ENCODE data around the gene IKZF5.
A peak's percentile ranks its signal among the peaks of the same experiment; 100 is the strongest.

IKZF5 gene

GRCh38 chr10:122980209-122981065, 28.2 kb downstream of the IKZF5 start, which contains the start of gene PSTK:
Gene PSTK, plus strand, starts transcription at chr10:122980401. Its CDS starts 79 bp downstream, at chr10:122980480.
- DNase-seq (ENCODE audit: low read depth in 2 of 2): peak; percentile 69 to 74

DNA sequence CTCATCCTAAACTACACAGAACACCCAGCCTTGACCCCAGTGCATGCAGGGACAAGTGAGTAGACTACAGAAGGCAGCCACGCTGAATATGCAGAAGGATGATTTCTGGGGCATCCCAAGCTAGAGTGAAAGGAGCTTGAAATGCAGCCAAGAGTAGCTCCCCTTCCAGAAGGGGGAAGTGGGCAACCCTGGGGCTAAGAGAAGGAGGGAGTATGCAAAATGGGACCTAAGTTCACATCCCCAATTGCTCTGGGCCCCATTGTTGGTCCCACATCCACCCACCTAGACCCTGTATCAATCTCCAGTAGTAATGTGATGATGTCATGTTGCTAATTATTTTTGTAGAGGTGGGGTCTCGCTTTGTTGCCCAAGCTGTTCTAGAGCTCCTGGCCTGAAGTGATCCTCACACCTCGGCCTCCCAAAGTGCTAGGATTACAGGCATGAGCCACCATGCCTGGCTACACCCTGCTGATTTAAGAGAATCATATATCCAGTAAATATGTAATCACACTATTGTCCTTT, 34.0 kb downstream of the IKZF5 start:
- DNase-seq (ENCODE audit: low read depth in 2 of 2): no peak

DNA sequence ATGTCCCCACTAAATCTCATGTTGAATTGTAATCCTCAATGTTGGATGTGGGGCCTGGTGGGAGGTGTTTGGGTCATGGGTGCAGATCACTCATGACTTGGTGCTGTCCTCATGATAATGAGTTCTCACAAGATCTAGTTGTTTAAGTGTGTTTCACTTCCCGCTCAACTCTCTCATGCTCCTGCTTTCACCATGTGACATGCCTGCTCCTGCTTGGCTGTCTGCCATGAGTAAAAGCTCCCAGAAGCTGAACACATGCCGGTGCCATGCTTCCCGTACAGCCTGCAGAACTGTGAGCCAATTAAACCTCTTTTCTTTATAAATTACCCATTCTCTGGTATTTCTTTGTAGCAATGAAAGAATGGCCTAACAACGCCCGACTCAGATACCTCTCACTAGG, 34.6 kb downstream of the IKZF5 start:
- no peak for DNase-seq (ENCODE audit: low read depth in 2 of 2)

GRCh38 chr10:122968698-122969097, 39.9 kb downstream of the IKZF5 start:
- DNase-seq (ENCODE audit: low read depth in 2 of 2): no peak

- DNase-seq (ENCODE audit: low read depth in 2 of 2): no peak
Observed at GRCh38 chr10:122966879-122967278, 41.7 kb downstream of the IKZF5 start.

- DNase-seq (ENCODE audit: low read depth in 2 of 2): no peak
Observed at GRCh38 chr10:122962405-122962804, 46.2 kb downstream of the IKZF5 start.

GRCh38 chr10:122957474-122957873, 51.1 kb downstream of the IKZF5 start:
- no peak for DNase-seq (ENCODE audit: low read depth in 2 of 2)

DNA sequence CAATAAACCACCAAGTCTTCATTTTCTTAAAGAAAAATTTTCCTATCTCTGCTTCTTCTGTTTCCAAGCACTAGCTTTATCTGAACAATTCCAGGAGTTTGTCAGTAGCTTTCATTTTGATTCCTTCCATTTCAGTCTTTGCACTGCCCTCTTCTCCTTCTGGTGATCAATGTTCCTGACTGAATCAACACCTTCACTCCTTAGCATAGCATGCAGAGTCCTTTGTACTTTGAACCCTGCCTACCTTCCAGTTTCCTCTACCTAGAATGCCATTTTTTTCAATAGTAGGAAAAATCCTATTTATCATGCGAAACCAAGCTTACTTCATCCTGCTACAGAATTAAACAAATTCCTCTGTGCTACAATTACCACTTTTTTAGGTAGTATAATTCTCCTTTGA, 52.7 kb downstream of the IKZF5 start:
- no peak for DNase-seq (ENCODE audit: low read depth in 2 of 2)

GRCh38 chr10:122954731-122955050, 53.9 kb downstream of the IKZF5 start:
- no peak for DNase-seq (ENCODE audit: low read depth in 2 of 2)

DNA sequence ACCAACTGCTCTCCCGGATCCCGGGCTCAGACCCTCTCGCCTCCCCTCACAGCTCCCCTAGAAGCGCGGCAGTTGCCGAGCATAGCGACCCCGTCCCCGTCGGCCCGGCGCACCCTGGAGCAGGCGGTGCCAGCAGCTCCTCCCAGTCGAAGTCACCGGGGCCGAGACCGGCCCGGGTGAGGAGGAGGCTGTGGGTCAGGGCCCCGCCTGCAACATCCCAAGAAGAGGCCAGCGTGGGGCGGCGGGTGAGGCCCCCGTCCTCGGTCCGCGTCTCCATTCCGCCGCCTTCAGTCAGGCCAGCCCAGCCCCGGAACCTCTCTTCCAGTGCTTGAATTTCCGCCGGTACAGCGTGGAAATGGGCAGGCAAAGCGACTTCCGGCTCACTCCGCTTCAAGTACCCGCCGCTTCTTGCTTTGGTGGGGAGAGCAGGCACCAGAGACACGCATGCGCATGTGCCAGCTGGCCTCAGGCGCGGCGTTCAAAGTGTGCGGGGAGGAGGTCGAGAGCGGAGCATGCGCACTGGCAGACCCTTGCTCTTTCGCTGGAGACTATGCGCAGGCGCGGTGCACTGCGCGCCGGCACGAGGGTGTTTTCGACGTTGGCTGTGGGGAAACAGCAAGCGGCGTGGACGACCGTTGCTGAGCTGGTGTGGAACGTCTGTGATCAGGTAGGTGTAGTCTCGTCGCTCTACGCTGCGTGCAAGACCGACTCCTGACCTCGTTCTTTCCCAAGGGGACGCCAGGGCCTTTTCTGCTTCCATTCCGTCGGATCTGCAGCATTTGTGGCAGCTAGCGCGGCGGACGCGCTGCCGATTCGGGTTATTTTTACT, 54.5 kb downstream of the IKZF5 start, which contains the start of gene C10orf88:
C10orf88 (minus strand) TSS at position 326 of the 829 bp plus-strand sequence; CDS start at position 277, 49 bp downstream.
- DNase-seq (ENCODE audit: low read depth in 2 of 2): peak; percentile 92 to 94

- DNase-seq (ENCODE audit: low read depth in 2 of 2): no peak
Observed at GRCh38 chr10:122949296-122949695, 59.3 kb downstream of the IKZF5 start.
